OCI-LY1 (cell line): ENCODE measurements around the gene ZNF438.

Source experiments
- CTCF ChIP-seq: fragments of 200-600 bp; sonication (generic), shearing (Covaris generic); IDR thresholded peaks from 2 replicates; pipeline ENCODE4 v1.5.1; 2017; ENCODE audit warnings: mild to moderate bottlenecking, antibody characterized with exemption, low read length, moderate library complexity, mixed read lengths
- EZH2 ChIP-seq: fragments of 200-600 bp; sonication (generic), shearing (Covaris generic); IDR thresholded peaks from 2 replicates; pipeline ENCODE4 v1.8.0; 2017; ENCODE audit warnings: borderline replicate concordance, mixed run types, mild to moderate bottlenecking, antibody characterized with exemption, low read length, moderate library complexity, mixed read lengths

- TF ChIP-seq CTCF (no peak), EZH2 (no peak)
These were observed 219.4 kb downstream of the ZNF438 start for GRCh38 chr10:30812018-30812851.
